ENCODE results near the gene SELENBP1. TPM values are rescaled to one million over a fixed set of nuclear protein-coding genes. Genes with fewer than 3 reads are reported as not detected.
A peak's percentile ranks its signal among the peaks of the same experiment; 100 is the strongest.
"Not testable (repeated sequence)": the region's sequence is repeated elsewhere in the genome, so short reads cannot be mapped to it uniquely, and the experiment has no call there.

The SELENBP1 gene
- total RNA-seq, 1 experiment from 2014 or later, result 11.8 TPM

DNA sequence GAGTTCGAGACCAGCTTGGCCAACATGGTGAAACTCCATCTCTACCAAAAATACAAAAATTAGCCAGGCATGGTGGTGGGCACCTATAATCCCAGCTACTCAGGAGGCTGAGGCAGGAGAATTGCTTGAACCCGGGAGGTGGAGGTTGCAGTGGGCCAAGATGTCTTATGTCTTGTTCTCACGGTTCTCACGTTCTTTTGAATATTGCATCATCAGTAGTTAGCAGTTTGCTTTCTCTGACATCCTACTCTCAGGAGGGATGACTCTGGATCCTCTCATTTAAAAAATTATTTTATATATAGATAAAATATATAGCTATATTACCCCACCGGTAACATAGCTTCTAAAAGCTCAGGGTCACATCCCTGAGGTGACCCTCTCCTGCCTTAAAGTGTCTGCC is 23.8 kb upstream of the SELENBP1 start:
- H3K36me3 ChIP-seq; DNase-seq; H3K9me3 ChIP-seq (replicated peaks); H3K27ac ChIP-seq; H3K4me1 ChIP-seq; H3K4me3 ChIP-seq; H3K27me3 ChIP-seq: not testable (repeated sequence)

DNA sequence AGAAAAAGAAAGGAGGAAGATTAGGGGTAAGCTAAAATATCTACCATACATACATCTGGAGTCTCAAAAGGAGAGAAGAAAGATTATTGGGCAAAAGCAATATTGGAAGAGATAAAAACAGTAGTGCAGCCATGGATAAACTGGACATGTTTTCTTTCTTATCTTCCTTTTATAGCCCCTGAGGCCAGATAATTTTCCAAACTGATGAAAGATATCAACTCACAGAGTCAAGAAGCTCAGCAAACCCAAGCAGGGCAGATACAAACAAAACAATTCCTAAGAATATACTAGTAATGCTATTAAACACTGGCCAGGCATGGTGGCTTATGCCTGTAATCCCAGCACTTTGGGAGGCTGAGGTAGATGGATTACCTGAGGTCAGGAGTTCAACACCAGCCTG is 21.1 kb upstream of the SELENBP1 start:
- Histone ChIP-seq H3K27ac (no peak overlapping the region), H3K36me3 (no peaks in the 10 kb centered on the region), H3K4me3 (no peak overlapping the region), H3K27me3 (no peaks in the 10 kb centered on the region), H3K9me3 (replicated peaks) (no peaks in the 10 kb centered on the region), H3K4me1 (no peaks in the 10 kb centered on the region)
- DNase-seq, result no peak

DNA sequence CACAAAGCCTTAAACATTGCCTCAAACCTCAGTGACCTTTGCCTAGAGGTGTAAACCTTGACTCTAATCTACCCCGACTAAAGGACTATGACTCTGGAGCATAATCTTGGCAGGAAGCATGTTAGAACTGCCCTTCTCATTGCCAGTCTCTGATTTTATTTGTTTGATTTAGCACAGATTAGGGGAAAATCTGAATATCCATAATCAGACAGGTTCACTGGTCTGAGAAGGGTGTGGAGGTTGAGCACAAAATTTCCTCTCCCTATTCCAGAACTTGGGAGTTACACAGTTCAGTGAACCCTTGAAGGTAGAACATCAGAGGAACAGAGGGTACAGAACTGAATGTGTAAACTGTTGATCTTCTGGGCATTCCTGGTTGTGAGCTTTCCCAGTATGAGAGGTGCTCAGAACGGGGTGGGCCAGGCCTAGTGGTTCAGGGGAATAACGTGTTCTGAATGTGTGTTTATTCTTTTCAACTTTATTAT is 18.6 kb upstream of the SELENBP1 start:
- no peaks in the 10 kb centered on the region for H3K9me3 ChIP-seq (replicated peaks)
- H3K27me3 ChIP-seq, result no peaks in the 10 kb centered on the region
- H3K36me3 ChIP-seq, result no peaks in the 10 kb centered on the region
- no peak overlapping the region for H3K4me3 ChIP-seq
- no peak overlapping the region for H3K27ac ChIP-seq
- H3K4me1 ChIP-seq, result no peaks in the 10 kb centered on the region
- DNase-seq, result no peak

DNA sequence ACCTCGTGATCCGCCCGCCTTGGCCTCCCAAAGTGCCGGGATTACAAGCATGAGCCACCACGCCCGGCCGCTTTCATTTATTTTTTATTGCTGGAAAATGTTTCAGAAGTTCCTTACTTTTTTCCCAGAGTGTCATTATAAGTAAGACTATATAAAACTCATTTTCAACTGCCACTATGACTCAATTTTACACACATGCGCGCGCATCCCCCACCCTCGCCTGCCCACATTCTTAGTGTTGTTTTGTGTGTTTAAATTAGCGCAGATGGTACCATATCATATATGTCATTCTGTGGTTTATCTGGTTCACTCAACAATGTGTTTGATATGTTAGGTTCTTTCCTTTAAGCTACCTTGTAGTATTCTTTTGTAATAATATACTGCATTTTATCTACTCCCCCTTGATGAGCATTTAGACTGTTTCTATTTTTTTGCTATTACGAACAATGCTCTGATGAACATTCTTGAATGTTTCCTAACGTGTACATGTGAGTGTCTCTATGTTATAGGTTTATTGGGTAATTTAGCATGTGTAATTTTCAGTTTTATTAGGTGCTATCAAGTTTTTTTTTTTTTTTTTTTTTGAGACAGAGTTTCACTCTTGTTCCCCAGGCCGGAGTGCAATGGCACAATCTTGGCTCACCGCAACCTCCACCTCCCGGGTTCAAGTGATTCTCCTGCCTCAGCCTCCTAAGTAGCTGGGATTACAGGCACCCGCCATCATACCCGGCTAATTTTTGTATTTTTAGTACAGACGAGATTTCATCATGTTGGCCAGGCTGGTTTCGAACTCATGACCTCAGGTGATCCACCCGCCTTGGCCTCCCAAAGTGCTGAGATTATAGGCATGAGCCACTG is 17.9 kb upstream of the SELENBP1 start:
- H3K36me3 ChIP-seq; H3K4me1 ChIP-seq; H3K27me3 ChIP-seq; H3K4me3 ChIP-seq; DNase-seq; H3K27ac ChIP-seq; H3K9me3 ChIP-seq (replicated peaks): not testable (repeated sequence)

DNA sequence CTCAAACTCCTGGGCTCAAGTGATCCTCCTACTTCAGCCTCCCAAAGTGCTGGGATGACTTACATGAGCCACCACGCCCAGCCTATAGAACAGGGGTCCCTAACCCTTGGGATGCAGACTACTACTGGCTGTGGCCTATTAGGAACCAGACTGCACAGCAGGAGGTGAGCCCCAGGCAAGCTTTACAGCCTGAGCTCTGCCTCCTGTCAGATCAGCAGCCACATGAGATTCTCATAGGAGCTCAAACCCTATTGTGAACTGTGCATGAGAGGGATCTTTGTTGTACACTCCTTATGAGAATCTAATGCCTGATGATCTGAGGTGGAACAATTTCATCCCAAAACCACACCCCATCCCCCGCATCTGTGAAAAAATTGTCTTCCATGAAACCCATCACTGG is 13.5 kb upstream of the SELENBP1 start:
- Histone ChIP-seq H3K9me3 (replicated peaks) (no peaks in the 10 kb centered on the region), H3K36me3 (no peaks in the 10 kb centered on the region), H3K27ac (no peak overlapping the region), H3K4me3 (no peak overlapping the region), H3K27me3 (no peaks in the 10 kb centered on the region), H3K4me1 (no peaks in the 10 kb centered on the region)
- DNase-seq, result no peak

DNA sequence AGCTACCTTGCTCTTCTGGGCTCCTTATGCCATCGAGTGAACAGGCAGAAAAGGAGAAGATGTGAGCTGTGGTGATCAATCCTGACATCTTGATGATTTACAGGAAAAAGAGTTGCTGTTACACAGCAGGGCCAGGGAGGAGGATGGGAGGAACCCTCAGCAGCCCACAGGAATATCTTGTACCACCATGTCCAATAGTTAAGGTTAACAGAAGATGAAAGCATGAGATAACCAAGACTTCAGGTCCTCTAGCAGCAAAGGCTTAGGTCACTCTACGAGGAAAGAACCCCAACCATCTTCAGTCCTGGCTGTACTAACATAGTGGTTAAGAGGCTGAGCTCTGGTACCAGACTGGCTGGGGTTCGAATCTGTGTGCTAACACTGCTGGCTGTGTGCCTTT is 12.1 kb upstream of the SELENBP1 start:
- H3K27me3 ChIP-seq, result no peaks in the 10 kb centered on the region
- no peaks in the 10 kb centered on the region for H3K36me3 ChIP-seq
- DNase-seq, result no peak
- no peaks in the 10 kb centered on the region for H3K9me3 ChIP-seq (replicated peaks)
- H3K4me1 ChIP-seq, result no peaks in the 10 kb centered on the region
- H3K4me3 ChIP-seq, result no peak overlapping the region
- no peak overlapping the region for H3K27ac ChIP-seq

DNA sequence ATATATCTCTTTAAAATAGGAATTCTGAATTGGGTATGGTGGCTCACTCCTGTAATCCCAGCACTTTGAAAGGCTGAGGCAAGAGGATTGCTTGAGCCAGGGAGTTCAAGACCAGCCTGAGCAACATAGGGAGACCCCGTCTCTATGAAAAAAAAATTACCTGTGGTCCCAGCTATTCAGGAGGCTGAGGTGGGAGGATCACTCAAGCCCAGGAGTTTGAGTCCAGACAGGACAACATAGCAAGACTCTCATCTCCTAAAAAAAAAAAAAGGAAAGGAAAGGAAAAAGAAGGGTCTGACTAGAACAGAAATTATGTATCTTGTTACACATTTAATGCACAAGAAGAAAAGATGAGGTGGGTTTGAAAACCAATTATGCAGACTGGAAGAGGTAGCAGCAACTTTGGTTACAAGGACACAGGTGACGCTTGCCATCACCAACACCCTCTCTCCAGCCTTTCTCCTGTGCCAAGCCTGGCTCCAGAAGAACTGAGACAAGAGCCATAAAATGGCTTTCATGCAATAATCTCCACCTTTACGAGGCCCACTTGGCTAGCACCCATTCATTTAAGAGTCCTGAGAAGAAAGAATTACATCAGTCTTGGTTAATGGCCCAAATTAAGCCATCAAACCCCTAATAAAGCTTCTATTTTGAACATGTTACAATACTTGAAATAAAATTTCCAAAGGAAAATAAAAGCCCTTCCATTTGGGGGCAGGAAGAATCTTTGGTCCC is 4.8 kb upstream of the SELENBP1 start:
- H3K27me3 ChIP-seq, result no peaks in the 10 kb centered on the region
- peaks cover 4% of the 10 kb centered on the region for H3K4me1 ChIP-seq
- DNase-seq, result no peak
- no peak overlapping the region for H3K27ac ChIP-seq
- H3K9me3 ChIP-seq (replicated peaks), result no peaks in the 10 kb centered on the region
- no peaks in the 10 kb centered on the region for H3K36me3 ChIP-seq
- no peak overlapping the region for H3K4me3 ChIP-seq

DNA sequence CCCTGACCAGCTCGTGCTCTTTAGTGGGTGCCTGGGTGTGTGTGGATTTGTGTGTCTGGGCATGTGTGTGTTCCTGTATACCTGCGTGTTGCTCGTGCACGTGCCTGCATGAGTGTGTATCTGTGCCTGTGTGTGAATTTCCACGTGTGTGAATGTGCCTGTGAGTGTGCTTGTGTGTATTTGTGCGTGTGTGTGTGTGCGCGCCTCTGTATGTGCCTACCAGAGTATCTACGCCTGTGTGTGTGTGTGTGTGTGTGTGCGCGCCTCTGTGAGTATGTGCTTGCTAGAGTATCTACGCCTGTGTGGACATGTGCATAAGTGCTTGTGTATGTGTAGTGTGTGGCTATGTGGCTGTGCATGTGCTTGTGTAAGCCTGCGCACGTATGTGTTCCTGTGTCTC is 691 bp upstream of the SELENBP1 start:
- no peak for DNase-seq
- peaks cover 19% of the 10 kb centered on the region for H3K4me1 ChIP-seq
- H3K27me3 ChIP-seq, result no peaks in the 10 kb centered on the region
- H3K4me3 ChIP-seq, result no peak overlapping the region
- no peaks in the 10 kb centered on the region for H3K9me3 ChIP-seq (replicated peaks)
- no peaks in the 10 kb centered on the region for H3K36me3 ChIP-seq
- H3K27ac ChIP-seq, result no peak overlapping the region

DNA sequence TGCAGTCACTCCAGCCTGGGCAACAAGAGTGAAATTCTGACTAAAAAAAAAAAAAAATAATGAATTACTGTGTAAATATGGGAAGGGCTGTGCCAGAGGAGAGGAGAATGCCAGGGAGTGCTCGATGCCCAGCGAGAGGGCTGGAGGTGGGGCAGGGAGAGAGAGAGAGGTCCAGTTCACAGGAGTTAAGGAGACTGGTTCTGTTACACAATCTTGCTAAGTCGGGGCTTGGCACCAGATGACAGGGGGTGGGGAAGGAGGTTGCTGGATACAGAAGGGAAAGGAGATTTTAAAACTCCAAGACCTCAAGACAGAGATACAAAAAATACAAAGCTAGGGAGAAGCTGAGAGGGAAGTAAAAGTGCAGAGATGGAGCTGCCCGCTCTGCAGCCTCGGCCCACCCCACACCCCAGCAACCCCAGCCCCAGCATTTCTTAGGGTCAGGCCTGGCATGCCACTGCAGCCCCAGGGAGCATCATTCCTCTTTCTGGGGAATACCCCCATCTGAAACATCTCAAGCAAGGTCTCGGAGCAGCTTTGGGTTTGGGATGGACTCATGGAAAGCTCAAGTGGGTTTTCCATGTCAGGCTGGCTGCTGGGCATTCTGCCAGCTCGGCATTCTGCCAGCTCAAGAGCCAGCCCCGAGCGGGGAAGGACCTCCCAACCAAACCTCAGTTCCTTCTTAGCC is 991 bp downstream of the SELENBP1 start:
- H3K4me3 ChIP-seq, result peak overlapping the region; percentile 55
- H3K27me3 ChIP-seq, result no peaks in the 10 kb centered on the region
- H3K9me3 ChIP-seq (replicated peaks), result no peaks in the 10 kb centered on the region
- peak; percentile 42 to 83 for DNase-seq
- H3K4me1 ChIP-seq, result peaks cover 19% of the 10 kb centered on the region
- H3K36me3 ChIP-seq, result no peaks in the 10 kb centered on the region
- no peak overlapping the region for H3K27ac ChIP-seq

DNA sequence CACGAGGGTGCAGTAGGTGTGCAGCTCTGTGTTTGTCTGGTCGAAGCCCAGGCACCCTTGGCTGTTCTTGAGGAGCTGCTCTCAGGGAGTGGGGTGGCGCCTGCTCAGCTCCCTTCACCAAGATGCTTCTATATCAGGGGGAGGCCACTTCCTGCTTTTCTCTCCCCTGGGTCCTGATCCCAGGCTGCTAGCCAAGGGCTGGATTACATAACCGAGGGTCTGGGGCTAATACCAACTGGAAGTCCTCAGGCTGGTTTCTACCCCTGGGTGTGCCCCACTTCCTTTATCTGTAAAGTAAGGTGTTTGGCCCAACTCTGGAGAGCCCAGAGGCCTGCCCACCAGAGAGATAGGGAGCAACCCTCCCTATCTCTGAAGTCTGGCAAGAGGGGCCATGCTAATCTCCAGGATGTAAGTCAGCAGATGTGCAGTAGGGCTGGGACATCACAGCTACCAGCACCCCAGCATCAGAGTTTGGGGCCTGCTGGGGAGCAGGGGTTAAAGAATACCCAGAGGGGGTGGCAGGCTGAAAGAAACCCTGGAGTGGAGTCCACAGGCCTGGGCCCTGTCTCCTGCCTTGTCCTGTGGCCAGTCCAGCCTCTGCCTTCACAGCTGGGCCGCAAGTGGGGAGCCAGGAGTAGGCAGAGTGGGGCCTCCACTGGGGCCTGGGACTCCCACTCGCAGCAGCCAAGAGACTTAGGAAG is 2.1 kb downstream of the SELENBP1 start:
- Histone ChIP-seq H3K27me3 (no peaks in the 10 kb centered on the region), H3K9me3 (replicated peaks) (no peaks in the 10 kb centered on the region), H3K4me1 (peaks cover 19% of the 10 kb centered on the region), H3K36me3 (no peaks in the 10 kb centered on the region), H3K4me3 (no peak overlapping the region), H3K27ac (no peak overlapping the region)
- peak in 1 of 2 experiments; percentile 33 for DNase-seq

DNA sequence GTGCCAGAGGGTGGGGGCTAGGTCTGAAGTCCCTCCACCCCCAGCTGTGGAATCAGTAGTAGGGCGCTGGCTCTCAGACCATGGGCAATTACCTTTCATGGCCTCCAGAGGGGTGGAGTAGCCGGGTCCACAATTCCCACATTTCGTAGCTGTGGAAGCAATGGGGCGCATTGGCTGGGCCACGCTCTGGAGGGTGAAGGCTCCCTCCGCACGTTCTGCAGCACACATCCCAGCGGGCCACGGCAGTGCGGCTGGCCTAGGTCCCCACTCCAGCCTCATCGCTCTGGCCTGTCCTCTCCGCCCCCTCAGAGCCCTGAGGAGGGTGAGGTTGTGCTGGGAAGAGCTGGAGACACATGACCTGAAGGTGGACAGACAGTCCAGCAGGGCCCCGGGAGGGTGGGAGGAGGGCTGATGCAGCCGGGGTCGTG is 2.9 kb downstream of the SELENBP1 start:
- H3K4me1 ChIP-seq, result peaks cover 19% of the 10 kb centered on the region
- DNase-seq, result no peak

DNA sequence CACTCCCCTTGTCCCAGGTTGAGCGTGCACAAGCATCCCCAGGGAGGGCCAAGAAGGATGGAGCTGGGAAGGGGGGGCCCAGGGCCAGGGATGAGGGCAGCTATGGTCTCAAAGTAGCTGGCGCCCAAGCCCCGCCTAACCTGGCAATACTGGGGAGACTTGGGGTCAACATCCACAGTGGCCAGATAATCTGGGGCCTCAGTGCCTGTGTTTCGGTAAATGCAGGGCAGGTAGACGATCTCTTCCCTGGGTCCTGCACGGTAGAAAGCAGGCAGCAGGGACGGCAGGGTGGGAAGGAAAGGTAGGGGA is 3.2 kb downstream of the SELENBP1 start:
- H3K36me3 ChIP-seq, result no peaks in the 10 kb centered on the region
- DNase-seq, result no peak

More for the DNA sequence above, 2.9 kb downstream of the SELENBP1 start:
- Histone ChIP-seq H3K27ac (no peak overlapping the region), H3K9me3 (replicated peaks) (no peaks in the 10 kb centered on the region), H3K27me3 (no peaks in the 10 kb centered on the region), H3K36me3 (no peaks in the 10 kb centered on the region), H3K4me3 (no peak overlapping the region)

DNA sequence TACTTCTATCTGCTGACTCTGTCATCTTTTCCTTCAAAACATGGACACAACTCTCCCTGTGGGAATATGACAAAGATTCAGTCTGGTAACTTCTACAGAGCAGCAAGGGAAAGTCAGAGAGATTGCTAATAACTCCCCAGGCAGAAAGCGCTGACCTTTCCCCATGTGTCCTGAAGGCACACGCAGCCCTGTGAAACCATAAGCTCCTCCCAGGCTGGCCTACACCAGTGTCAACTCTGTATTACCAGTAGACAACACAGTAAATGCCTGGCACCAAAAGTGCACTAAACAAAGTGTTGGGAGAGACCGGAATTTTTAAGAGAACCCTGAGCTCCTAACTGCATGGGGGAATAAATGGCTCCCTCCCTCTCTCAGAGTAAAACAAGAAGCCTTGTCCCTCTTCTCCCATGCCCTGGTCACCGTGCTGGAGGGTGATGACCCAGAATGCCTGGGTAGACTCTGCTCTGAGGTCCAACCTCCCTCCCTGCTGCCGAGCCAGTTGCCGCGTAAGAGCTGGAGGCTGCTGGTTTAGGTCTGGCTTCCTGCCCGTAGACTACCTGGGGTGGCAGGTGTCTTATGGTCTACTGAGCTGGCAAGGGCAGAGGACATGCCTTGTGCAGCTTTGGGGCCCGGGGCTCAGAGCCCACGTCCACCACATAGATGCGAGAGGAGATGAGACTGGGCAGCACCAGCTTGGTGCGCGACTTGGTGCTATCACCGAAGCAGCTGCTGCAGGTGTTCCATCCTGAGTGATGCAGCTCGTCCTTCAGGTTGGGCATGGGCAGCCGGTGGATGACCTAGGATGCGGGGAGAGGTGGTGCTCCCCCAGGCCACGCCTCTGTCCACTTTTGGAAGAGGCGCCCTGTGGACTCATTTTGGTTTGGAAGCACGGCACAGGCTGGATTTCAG is 3.9 kb downstream of the SELENBP1 start:
- H3K9me3 ChIP-seq (replicated peaks), result no peaks in the 10 kb centered on the region
- no peak overlapping the region for H3K4me3 ChIP-seq
- H3K4me1 ChIP-seq, result peaks cover 19% of the 10 kb centered on the region
- no peaks in the 10 kb centered on the region for H3K36me3 ChIP-seq
- H3K27ac ChIP-seq, result no peak overlapping the region
- H3K27me3 ChIP-seq, result no peaks in the 10 kb centered on the region
- no peak for DNase-seq

More for the DNA sequence above, 3.2 kb downstream of the SELENBP1 start:
- H3K27me3 ChIP-seq, result no peaks in the 10 kb centered on the region
- H3K9me3 ChIP-seq (replicated peaks), result no peaks in the 10 kb centered on the region
- no peak overlapping the region for H3K4me3 ChIP-seq
- peaks cover 19% of the 10 kb centered on the region for H3K4me1 ChIP-seq
- H3K27ac ChIP-seq, result no peak overlapping the region

All from SJCRH30 (cell line).